Activated CD4-positive, alpha-beta T cell treated with anti-CD3 and anti-CD28 coated beads, Interleukin-2, amount 10 ng/mL, durations not matched to agents 7 days and 5 days (primary cell): ENCODE results near the gene KIF15. TPM values are rescaled to one million over a fixed set of nuclear protein-coding genes. Genes with fewer than 3 reads are reported as not detected.

Source experiments
- CTCF ChIA-PET: fragments of 350-600 bp; sonication (Branson Sonifier 250); formaldehyde crosslinking; loops from one replicate; lab custom pipeline; 2021; ENCODE audit warnings: antibody characterized with exemption; lab: Charles Lee
- POLR2A ChIA-PET: fragments of 350-600 bp; sonication (Branson Sonifier 250); formaldehyde crosslinking; loops from one replicate; lab custom pipeline; 2021; ENCODE audit warnings: antibody characterized with exemption; lab: Charles Lee
- DNase-seq: peaks from one replicate; pipeline ENCODE4 v3.0.0-alpha.2; 2020
- H3K27ac Mint-ChIP-seq: one replicate; pipeline ENCODE4 v1.8.0; 2021; ENCODE audit warnings: mild to moderate bottlenecking, moderate library complexity, mixed read lengths
- H3K27me3 Mint-ChIP-seq: one replicate; pipeline ENCODE4 v1.8.0; 2021; ENCODE audit warnings: mixed read lengths
- H3K36me3 Mint-ChIP-seq: one replicate; pipeline ENCODE4 v1.8.0; 2021; ENCODE audit warnings: low read depth, mixed read lengths
- H3K4me1 Mint-ChIP-seq: one replicate; pipeline ENCODE4 v1.8.0; 2021; ENCODE audit warnings: mixed read lengths
- H3K4me3 Mint-ChIP-seq: one replicate; pipeline ENCODE4 v1.8.0; 2021; ENCODE audit warnings: mild to moderate bottlenecking, moderate library complexity, mixed read lengths
- H3K9me3 Mint-ChIP-seq: one replicate; pipeline ENCODE4 v1.8.0; 2021; ENCODE audit warnings: mixed read lengths
- total RNA-seq, 2 experiments: library from RNA; stranded (reverse); gene quantifications; one replicate each; pipeline ENCODE4 v1.2.3, GENCODE V29; 2021

The KIF15 gene
- total RNA-seq, 2 experiments from 2014 or later: 58.8 to 73.5 TPM

GRCh38 chr3:44890852-44891251 is 129.3 kb downstream of the KIF15 start:
- ChIA-PET POLR2A (interaction anchor here (0.7 kb wide), 1 partner anchor 335 kb away, joined by 11 read pairs; no protein-coding TSS in a partner anchor), CTCF (no interaction called here)
- Mint-ChIP-seq H3K27ac (no peak overlapping the region), H3K4me3 (no peak overlapping the region), H3K9me3 (no peaks in the 10 kb centered on the region), H3K36me3 (no peaks in the 10 kb centered on the region), H3K4me1 (no peaks in the 10 kb centered on the region), H3K27me3 (no peaks in the 10 kb centered on the region)
- no peak for DNase-seq

DNA sequence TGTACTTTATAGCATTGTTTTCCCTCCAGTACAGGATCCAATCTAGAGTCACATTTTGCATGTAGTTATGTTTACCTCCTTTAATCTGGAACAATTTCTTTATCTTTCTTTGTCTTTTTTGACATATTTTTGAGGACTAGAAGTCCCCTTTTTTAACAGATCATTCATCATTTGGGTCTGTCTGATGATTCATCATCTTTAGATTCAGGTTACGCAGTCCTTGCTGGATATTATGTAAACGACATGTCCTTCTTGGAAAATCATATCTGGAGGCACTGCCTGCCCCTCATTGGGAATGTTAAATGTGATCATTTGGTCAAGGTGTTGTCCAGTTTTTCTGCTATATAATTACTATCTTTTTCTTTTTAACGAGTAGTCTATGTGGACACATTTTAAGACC is 131.1 kb downstream of the KIF15 start:
- CTCF ChIA-PET: no interaction called here
- no peak overlapping the region for H3K27ac Mint-ChIP-seq
- POLR2A ChIA-PET: no interaction called here
- no peaks in the 10 kb centered on the region for H3K9me3 Mint-ChIP-seq
- H3K27me3 Mint-ChIP-seq: no peaks in the 10 kb centered on the region
- no peaks in the 10 kb centered on the region for H3K4me1 Mint-ChIP-seq
- no peaks in the 10 kb centered on the region for H3K36me3 Mint-ChIP-seq
- no peak for DNase-seq
- H3K4me3 Mint-ChIP-seq: no peak overlapping the region

DNA sequence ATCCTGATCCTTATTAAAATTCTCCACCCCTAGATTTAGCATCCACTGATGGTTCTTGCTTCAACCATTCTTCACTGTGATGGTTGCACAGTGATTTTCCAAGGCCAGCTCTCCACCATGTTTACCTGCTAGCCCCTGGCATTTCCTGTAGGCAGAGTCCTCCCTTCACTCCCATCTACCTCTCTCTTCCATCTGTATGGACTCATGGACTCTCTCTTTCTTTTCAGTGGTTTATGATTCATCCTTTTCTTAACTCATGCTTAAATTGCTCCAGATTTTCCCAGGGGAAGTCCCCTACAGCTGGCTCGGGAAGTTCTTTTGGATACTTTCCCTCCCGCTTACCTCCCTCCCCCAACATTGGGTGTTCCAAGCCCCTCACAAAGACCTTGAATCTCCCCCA is 131.5 kb downstream of the KIF15 start:
- no peaks in the 10 kb centered on the region for H3K27me3 Mint-ChIP-seq
- H3K4me3 Mint-ChIP-seq: no peak overlapping the region
- POLR2A ChIA-PET: no interaction called here
- no peak overlapping the region for H3K27ac Mint-ChIP-seq
- no peaks in the 10 kb centered on the region for H3K9me3 Mint-ChIP-seq
- CTCF ChIA-PET: no interaction called here
- H3K4me1 Mint-ChIP-seq: no peaks in the 10 kb centered on the region
- no peaks in the 10 kb centered on the region for H3K36me3 Mint-ChIP-seq
- no peak for DNase-seq

- no peak for DNase-seq
- H3K9me3 Mint-ChIP-seq: no peaks in the 10 kb centered on the region
- H3K27me3 Mint-ChIP-seq: no peaks in the 10 kb centered on the region
- ChIA-PET CTCF (interaction anchor here (1.2 kb wide), 1 partner anchor 13 kb away, joined by 3 read pairs; no protein-coding TSS in a partner anchor), POLR2A (no interaction called here)
- H3K4me1 Mint-ChIP-seq: no peaks in the 10 kb centered on the region
- no peaks in the 10 kb centered on the region for H3K36me3 Mint-ChIP-seq
- H3K27ac Mint-ChIP-seq: no peak overlapping the region
- no peak overlapping the region for H3K4me3 Mint-ChIP-seq
Measured at GRCh38 chr3:44894485-44894884, 132.9 kb downstream of the KIF15 start.

- DNase-seq: no peak
- H3K27ac Mint-ChIP-seq: no peak overlapping the region
- H3K27me3 Mint-ChIP-seq: no peaks in the 10 kb centered on the region
- no peaks in the 10 kb centered on the region for H3K9me3 Mint-ChIP-seq
- H3K4me1 Mint-ChIP-seq: no peaks in the 10 kb centered on the region
- no peak overlapping the region for H3K4me3 Mint-ChIP-seq
- CTCF ChIA-PET: no interaction called here
- POLR2A ChIA-PET: no interaction called here
- no peaks in the 10 kb centered on the region for H3K36me3 Mint-ChIP-seq
Measured at GRCh38 chr3:44896440-44896839, 134.8 kb downstream of the KIF15 start.

- Mint-ChIP-seq H3K27me3 (no peaks in the 10 kb centered on the region), H3K4me3 (no peak overlapping the region), H3K27ac (no peak overlapping the region), H3K9me3 (no peaks in the 10 kb centered on the region), H3K36me3 (no peaks in the 10 kb centered on the region), H3K4me1 (no peaks in the 10 kb centered on the region)
- ChIA-PET POLR2A (no interaction called here), CTCF (interaction anchor here (1.0 kb wide), 1 partner anchor 15 kb away, joined by 3 read pairs; no protein-coding TSS in a partner anchor)
- DNase-seq: no peak
Measured at GRCh38 chr3:44899683-44900367, 138.2 kb downstream of the KIF15 start.

DNA sequence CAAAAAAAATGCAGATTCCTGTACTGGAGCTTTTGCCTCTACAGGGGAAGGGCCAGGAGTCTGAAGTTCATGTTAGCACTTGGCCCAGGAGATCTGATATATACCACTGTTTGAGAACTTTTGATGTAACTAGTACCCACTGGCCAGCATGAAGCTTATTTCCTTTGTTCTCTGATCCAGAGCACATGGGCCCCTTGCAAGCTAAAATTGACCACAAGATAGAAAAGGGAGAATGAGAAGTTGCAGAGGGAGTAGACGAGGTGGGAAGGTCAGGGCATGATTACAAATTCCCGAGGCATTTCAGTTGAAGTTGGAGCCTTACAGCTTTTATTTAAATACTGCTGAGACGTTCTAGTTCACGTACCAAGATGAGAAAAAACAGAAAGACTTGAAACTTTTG is 141.0 kb downstream of the KIF15 start:
- H3K36me3 Mint-ChIP-seq: no peaks in the 10 kb centered on the region
- CTCF ChIA-PET: interaction anchor here (1.0 to 1.7 kb wide), 2 partner anchors 10 to 12 kb away, joined by 3 to 4 read pairs; no protein-coding TSS in a partner anchor
- no peak overlapping the region for H3K27ac Mint-ChIP-seq
- no peak overlapping the region for H3K4me3 Mint-ChIP-seq
- H3K4me1 Mint-ChIP-seq: no peaks in the 10 kb centered on the region
- H3K27me3 Mint-ChIP-seq: no peaks in the 10 kb centered on the region
- no peak for DNase-seq
- H3K9me3 Mint-ChIP-seq: no peaks in the 10 kb centered on the region
- POLR2A ChIA-PET: no interaction called here

Other genes starting within 250 kb of the KIF15 start
- under 1 TPM; 0.50 to 0.56 TPM for gene ZKSCAN7, start 206.6 kb upstream of the KIF15 start, total RNA-seq
- gene ZNF660, start 176.8 kb upstream of the KIF15 start, total RNA-seq: under 1 TPM in 1 of 2 experiments, not detected in 1; 0.15 TPM
- 10 to 100 TPM; 13.2 to 14.8 TPM for gene ZNF197, start 136.8 kb upstream of the KIF15 start, total RNA-seq
- gene ZNF35, start 113.1 kb upstream of the KIF15 start, total RNA-seq: 1 to 10 TPM; 1.8 to 2.2 TPM
- 1 to 10 TPM; 1.4 to 1.7 TPM for gene ZNF502, start 49.1 kb upstream of the KIF15 start, total RNA-seq
- gene ZNF501, start 32.2 kb upstream of the KIF15 start, total RNA-seq: 1 to 10 TPM; 1.5 to 3.6 TPM
- 10 to 100 TPM; 35.0 to 56.6 TPM for gene KIAA1143, start 175 bp upstream of the KIF15 start, total RNA-seq
- 10 to 100 TPM; 10.7 to 13.0 TPM for gene TMEM42, start 100.1 kb downstream of the KIF15 start, total RNA-seq
- gene TGM4, start 112.8 kb downstream of the KIF15 start, total RNA-seq: not detected
- 10 to 100 TPM; 47.5 to 50.7 TPM for gene ZDHHC3, start 214.4 kb downstream of the KIF15 start, total RNA-seq
- gene EXOSC7, start 214.4 kb downstream of the KIF15 start, total RNA-seq: 10 to 100 TPM; 35.8 to 40.2 TPM